GM19463 (cell line): ENCODE data around the gene NOL4L.

ENCODE experiments used
- ATAC-seq: cut with Tn5 transposase; IDR thresholded peaks from one replicate; pipeline ENCODE4 v1.9.1; 2021; ENCODE audit warnings: mild to moderate bottlenecking, moderate library complexity; ENCODE audit not compliant: unreplicated experiment

The NOL4L gene

DNA sequence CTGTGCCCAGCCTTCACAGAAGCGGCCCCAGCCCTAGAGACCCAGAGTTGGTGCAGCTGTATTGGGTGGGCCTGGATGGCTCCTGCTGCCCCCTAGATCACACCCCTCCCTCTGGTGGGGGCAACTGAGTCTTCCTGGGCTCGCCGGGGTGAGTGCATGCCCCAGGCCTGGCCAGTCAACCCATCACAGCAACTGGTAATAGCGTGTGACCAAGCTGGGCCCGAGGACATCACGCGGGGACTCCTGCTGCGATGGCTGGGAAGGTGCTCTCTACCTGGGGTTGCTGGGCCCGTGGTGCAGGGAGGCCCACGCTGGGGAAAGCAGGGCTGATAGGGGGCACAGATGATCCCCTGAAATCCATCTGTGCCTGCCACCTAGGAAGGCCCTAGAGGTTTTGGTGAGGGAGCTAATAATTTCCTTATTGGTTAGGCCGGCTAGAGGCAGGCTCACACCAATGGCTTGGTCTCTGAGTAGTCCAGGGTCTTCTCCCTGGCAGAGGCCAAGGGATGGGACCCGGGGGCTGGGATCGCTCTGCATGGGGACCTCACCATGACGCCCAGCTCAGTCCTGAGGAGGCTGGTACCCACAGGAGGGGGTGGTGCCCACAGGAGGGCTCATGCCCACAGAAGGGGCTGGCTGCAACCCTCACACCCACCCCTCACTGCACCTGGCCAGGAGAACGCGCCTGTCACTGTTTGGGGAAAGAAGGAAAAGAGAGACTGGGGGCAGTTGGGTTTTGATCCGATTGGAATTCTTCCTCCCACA lies 123.1 kb downstream of the NOL4L start:
- no peak for ATAC-seq

DNA sequence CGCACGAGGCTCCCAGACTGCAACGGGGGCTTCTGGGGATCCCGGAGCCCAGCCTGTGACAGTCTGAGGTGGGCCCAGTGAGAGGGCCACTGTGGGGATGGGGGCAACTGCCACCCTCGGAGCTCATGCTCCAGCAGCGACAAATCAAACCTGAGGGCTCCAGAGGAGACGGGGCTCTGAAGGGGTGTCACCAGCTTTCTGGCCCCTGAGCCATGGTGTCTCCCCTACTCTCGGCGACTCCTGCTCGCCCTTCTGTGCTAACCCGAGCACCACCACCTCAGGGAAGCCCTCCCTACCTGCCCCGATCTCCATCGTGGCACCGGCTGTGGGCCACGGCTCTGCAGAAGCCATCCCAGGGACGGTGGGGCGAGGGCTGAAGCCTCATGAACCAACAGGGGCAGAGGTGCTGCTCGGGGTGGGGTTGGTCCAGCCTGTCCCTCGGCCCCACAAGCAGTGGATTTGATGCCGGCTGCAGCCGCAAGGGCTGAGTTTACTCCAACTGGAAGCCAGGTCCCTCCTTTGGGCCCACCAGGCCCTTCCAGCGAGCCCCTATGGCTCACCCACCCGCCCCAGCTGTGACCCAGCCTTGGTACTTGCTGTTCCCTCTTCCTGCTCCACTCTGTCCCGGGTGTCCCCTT lies 124.3 kb downstream of the NOL4L start:
- ATAC-seq: no peak

DNA sequence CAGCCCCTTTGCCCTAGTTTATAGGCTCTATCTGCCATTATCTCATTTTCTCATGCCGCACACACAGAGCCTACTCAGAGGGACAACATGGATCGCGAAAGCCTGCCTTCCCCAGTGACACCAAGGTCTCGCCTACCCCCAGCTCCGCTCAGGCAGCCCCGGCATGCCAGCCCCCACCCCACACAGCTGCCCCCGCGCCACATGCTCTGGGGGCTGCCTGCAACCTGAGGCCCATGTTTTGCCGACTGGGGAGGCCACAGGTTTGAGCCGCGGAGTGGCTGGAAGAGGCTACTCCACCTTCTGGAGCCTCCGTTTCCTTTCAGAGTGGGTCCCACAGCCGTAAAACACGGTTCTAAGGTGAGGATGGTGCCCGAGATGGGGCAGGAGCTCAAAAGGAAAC lies 124.9 kb downstream of the NOL4L start:
- no peak for ATAC-seq

DNA sequence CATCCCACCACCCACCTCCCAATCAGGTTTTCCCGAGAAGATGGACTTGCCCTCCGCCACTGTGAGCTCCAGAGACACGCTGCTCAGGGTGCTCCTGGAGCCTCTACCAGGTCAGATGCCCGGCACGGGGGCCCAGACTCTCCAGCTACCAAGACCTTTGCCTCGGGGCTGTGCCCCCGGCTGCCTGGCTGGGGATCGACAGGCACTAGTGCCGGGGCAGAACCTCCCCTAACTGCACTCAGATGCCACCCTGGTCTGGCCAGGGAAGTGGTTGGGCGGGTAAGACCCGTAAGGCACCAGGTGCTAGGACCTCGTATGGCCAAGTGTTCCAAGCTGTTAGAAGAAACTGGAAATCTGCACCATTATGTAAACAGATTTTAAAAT lies 126.3 kb downstream of the NOL4L start:
- no peak for ATAC-seq

DNA sequence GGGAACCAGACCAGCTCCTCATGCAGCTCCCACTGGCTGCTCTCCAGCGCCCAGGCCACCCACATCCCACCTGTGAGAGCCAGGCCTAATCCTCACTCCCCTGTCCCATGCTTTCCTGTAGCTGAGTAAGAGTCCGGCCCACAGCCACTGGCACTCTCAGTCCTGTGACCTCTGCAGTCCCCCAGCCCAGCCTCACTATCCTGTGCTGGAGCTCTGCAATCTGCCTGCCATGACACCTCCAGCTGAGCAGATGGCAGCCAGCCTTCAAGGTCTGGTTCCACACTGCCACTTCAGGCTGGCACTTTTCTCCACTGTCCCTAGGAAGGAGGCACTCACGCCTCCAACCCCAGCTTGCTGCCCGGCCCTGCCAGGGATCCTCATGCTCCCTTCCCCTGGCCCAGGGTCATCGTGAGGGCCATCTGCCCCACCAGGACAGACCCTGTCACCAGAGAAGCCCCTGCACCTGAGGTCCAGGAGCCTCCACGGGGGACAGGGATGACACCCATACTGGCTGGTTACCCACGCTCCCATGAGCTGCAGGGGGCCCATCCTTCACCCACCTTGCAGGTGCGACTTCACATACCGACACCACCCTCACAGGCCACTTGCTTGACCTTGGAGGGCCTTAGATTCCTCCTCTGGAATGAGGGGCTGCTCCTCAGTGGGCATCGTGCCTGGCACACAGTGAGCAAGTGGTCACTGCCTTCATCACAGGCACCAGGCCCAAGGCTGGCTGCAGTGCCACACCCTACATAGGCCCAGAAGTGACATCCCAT lies 126.9 kb downstream of the NOL4L start:
- no peak for ATAC-seq

DNA sequence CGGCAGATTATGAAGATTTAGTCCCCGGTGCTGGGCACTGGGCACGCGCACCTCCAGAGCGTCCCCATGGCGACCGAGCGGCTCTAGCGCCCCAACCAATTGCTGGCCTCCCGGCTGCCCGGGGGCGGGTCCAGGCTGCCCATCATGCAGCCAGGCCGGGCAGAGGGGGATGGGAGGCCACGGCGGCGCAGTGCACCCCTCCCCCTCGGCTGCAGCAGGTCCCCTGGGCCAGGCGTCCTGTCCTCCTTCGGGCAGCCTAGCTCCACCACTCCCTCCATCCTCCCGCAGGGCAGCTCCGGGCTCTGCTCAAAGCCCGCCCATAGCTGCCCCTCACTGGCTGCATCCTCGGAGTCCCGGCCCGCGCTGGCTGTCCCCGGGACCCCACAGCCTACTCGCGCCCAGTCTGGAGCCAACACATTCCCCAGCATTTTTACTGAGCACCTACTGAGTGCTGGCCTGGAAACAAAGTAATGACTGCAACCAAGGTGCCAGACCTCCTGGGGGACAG lies 127.6 kb downstream of the NOL4L start:
- ATAC-seq: no peak

DNA sequence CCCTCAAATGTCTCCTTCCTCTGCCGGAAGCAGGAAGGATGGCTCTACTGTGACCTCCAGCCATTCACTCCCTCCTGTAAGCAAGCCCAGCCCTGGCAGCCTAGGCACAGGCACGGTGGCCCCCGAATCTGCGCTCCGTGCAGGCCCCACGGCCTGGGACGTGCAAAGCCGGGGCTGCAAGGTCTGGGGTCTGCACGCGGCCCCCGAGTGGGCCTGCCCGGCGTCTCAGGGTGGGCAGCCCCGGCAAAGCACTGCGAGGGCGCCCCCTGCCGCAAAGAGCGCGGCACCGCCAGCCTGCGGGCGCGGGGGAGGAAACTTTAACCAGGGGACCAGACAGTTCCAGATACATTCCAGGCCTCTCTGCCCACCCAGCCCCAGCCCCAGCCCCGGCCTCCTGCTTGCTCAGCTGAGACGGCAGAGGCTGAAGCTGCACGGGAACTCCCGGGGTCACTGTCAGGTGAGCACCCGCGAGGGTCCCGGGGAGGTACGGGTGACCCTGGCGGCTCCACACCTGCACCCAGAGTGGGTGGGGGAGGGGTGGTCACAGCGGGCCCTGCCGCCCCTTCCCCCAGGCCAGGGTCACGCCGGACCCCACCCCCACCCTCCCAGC lies 128.2 kb downstream of the NOL4L start:
- no peak for ATAC-seq

DNA sequence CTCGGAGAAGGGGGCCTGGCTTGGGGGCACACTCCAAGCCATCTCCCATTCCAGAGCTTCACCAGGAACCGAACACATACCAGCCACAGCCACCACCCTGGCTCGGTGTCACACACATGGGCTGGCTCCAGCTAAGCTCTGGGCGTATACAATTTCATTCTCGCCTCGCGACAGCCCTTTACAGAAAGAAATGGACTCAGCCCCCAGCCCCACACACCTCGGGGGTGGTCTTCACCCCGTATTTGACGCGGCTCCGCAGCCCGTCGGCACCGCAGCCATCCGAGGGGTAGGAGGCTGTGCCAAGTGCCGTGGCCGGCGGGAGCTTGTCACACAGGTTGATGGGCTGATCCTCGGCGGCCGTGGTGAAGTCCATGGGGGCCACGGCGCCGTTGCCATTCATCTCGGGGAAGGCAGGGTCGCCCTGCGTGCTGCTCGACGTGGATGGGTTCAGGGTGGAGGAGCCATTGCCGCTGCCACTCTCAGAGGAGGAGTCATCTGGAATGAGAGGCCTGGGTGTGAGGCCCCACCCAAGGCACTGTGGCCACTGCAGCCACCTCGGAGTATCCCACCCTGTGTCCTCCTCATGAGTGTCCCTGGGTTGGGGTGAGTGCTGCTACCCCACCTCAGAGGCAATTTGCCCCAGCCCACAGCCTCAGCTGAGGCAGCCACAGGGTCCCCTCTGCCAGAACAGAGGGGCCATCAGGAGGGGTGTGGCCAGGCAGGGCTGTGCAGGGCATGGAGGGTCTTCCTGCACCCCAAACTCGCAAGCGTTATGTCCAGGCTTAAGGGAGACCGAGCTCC lies 129.0 kb downstream of the NOL4L start:
- no peak for ATAC-seq

DNA sequence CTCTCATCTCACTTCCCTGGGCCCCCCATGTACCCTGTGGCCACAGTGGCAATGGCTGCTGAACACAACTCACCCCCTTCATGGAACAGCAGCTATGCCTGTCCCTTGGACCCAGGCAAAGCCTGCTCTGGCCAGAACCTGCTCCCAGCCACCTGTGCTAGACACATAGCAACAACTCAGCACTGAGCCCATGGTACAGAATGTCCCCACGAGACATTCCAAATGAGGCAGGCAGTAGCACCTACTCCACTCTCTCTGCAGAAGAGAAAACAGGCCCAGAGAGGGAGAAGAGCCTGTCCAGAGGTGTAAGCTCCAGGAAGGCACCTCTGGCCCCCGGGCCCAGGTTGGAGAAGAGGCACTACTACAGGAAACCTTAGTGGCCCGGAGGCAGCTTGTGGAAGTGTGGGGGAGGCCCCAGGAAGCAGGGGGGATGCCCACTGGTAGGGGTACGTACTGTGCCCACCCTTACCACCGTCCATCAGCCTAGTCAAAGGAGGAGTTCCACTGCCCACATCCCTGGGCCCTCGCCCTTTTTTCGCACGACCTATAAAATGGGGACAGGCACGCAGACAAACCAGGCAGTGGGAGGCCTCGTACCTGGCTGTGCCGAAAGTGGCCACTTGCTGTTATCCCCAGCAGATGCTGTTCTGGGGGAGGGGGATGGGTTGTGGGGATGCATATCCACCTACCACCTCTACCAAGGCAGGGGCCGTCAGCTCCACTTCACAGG lies 129.8 kb downstream of the NOL4L start:
- no peak for ATAC-seq

DNA sequence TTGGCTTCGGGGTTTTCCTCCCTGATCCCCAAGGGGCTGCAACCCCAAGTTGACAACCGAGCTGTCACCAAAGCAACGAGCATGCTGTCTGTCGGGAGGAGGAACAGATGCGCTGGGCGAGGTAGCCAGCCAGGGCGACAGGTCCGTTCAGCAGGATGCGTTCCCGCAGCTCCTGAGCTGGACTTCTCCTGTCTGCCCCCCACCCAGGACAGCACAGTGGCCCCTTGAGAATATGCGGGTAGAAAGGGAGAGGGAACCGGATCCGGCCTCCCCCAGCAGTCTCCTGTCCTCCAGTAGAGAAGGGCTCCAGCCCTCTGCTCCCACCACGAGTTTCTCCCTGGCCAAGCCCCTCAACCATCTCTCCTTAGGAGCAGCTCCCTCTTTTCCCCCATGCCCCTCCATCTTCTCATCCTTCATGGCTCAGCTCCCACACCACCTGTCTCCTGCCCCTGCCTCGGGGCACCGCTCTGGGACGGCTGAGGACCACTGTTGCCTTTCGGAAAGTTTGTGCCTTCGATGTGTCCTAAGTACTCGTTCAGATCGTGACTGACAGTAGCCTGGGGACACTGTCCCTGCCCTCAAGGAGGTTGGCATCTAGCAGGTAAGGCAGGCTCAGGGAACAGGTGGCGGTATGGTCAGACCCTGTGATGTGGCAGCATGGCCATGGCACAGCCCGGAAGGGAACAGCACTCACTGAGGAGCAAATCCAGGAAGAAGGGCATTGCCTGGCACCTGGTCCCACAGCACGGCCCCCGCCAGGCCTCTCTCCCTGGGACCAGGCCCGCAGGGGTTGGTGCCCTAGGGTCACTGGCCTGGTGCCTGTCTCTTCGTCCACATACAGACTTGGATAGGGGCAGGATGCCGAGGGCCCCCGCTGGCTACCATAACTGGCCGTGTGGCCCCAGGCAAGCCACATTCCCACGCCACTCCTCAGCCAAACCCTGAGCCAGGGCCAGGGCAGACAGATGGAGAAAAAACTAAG lies 130.7 kb downstream of the NOL4L start:
- no peak for ATAC-seq

DNA sequence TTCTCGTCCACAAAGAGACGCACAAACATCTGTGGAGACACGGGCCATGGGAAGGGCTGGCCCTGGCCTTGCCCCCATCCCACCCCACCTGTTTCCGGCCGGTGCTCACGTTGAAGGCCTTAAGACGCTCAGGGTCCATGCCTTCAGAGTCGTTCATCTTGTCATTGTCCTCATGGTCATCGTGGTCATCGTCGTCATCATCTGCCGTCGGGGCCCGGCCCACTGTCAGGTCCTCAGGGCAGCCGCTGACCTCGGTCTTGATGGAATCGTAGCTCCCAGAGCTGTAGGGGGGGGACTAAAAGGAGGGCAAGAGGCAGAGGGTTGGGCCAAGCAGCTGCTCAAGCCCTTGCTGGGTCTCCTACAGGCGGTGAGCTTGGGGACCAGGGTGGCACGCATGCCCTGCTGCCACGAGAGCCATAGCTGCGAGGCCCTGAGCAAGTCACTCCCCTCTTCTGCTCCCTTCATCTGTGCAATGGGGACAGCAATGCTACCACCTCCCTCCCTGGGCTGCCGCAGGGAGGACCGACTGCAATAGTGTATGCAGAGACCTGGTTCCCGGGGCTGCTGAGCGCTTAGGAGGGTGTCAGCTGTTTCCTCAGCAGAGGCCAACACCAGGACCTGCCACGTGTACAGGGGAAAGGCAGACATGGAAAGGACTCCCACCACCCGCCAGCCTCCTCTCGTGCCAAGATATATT lies 131.5 kb downstream of the NOL4L start:
- no peak for ATAC-seq

DNA sequence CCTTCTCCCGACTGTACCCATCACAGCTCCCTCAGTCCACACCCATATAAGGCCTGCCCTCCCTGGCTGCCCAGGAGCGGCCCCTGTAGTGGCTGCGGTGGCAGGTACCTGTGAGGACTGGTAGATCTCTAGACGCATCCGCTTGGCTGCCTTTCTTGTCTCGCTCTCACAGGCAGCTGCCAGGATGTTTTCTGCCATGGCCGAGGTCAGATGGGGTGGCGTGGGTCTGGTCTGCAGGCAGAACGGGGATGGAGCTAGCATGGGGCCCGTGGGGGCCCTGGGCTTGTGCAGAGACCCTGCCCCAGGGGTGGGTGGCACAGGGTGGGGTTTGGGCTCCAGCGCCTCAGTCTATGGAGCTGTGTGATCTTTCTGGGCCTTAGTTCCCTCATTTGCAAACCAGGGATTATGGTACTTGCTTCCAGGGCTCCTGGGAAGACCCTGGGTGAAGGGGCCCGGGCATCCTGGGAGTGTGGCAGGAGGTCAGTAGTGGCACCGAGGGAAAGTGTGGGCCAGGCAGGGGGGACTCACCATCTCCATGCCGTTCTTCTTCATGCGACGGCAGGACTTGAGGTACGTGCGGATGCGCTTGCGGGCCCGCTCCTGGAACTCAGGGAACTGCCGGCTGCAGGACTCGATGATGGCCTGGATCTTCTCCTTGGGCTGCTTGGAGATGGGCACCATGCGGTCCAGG lies 132.2 kb downstream of the NOL4L start:
- ATAC-seq: no peak

DNA sequence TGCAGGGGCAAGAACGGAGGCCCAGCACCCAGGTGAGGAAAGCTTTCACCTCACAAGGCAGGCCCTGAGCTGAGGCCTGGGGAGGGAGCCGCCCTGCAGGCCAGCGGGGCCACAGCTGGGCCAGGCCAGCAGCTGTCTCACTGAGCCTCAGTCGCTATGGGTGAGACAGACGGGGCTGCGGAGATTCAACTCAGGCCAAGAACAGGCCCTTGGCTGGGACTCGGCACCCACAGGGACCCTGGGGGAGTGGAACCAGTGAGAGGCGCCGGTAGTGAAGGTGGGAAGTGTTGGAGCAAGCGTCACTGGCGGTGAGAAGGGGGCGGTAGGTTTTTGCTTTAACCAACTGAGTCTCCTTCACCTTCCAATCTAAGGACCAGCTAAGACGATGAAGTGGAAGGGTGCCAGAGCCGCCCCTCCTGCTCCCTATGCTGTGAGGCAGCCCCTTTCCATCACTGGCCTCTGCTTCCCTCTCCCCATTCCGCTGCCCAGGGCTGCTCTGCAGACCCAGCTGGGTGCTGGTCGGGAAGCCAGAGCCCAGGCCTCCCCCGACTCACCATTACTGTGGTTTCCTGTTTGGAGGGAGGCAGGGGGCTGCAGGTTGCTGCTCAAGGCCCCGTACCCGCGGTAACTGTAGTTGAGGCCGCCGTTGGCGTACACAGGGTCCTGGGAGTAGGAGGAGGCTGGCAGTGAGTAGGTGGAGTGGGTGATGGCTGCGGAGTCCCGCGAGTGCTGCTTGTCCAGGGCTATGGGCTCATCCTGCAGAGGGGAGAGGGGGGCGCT lies 133.3 kb downstream of the NOL4L start:
- no peak for ATAC-seq

DNA sequence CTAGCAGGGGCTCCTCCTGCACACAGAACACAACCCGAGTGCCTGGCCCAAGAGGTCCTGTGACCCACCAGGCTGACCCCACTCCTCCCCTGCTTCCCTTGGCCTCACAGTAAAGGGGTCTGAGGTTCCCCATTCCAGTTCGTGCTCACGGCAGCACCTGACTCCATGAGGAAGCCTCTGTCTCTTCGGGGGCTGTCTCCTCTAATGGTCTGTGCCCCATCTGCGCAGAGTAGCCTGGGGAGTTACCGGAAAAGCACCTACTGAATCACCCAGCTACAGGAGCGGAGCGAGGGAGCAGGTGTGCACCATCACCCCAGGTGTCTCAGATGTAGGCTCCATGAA lies 133.8 kb downstream of the NOL4L start:
- no peak for ATAC-seq

DNA sequence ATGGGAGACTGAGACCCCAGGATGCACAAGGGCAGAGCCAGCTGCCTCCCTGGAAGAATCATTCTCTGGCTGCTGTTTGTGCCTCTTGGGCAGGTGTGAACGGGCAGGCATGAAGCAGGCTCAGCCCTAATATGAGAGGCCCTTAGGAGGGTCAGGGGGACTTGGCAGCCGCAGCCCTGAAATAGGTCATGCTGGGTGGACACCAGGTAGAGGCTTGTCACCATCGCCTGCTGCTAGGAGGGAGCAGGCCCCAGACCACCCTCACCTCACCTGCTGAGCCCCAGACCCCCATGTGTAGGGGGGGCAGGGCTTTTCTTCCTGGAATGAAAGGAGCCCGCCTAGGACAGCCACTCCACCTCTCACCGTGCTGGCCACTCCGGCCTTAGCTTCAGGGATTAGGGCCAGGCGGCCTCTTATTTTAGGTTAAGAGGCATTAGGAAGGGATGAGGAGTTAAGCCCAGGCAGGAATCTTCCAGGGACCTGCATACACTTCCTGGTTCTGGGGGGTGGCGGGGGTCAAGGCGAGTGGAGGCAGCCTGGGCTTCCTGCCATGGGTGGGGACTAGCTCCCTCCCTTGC lies 134.6 kb downstream of the NOL4L start:
- no peak for ATAC-seq

DNA sequence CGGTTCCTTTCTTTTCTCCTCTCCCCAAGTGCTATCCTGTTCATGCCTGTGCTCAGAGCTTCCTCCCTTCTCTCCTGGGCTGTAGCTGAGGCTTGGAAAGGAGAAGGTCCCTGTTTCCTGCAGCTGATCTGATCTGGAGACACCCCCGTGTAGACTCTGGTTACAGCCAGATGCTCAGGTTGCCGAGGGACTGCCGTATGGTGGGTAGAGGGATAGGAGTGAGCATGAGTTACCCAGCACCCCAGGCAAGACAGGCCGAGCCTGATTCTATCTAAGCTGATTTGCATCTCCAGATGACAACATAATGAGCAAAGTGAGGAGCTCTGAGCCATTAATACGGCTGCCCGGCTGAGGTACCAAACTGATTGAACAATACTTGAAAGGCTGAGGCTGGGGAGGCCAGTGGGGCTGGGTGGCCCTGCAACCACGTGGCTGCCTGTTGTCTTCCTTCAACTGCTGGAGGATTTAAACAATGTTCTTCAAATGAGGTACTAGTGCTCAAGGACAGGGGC lies 135.2 kb downstream of the NOL4L start:
- no peak for ATAC-seq
